ENCODE results near the gene TMEM181. TPM values are rescaled to one million over a fixed set of nuclear protein-coding genes. Genes with fewer than 3 reads are reported as not detected.

TMEM181 gene
- total RNA-seq, 1 experiment from 2014 or later = 38.0 TPM

GRCh38 chr6:158517038-158517437, 42.9 kb upstream of the TMEM181 start:
- intact Hi-C loops (cut with micrococcal nuclease; ENCODE audit: unreplicated experiment) = loop anchor here (5.0 kb wide), 1 partner anchor 295 kb away; no protein-coding TSS in a partner anchor

DNA sequence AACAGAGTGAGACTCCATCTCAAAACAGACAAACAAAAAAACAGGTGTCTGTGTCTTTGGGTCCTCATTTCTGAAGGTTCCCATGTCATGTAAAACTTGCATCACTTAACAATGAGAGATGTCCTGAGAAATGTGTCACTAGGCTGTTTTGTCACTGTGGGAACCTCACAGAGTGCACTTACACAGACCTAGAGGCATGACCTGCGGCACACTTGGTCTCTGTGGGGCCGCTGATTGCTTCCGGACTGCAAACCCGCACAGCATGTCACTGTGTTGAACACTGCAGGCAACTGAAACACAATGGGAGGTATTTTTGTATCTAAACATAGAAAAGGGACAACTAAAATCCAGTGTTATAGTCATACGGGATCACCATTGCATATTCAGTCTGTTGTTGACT, 42.3 kb upstream of the TMEM181 start:
- TF ChIP-seq POLR2AphosphoS5 (IDR thresholded peaks at IDR 0.05; ENCODE audit: low read depth, low read length) (no peak), TCF7L2 (IDR thresholded peaks at IDR 0.05; ENCODE audit: low read depth, low read length) (no peak)
- intact Hi-C loops (cut with micrococcal nuclease; ENCODE audit: unreplicated experiment) (loop anchor here (5.0 kb wide), 1 partner anchor 295 kb away; no protein-coding TSS in a partner anchor), in situ Hi-C loops (cut with HindIII; ENCODE audit: low pct_unique_long_range_greater_than_20kb, low sequenced_read_pairs) (no loop called here)
- no peaks in the 10 kb centered on the region for H3K36me3 ChIP-seq (ENCODE audit: control insufficient read depth, insufficient read depth, low read length)
- ChIA-PET POLR2A (no interaction called here), CTCF (no interaction called here)
- no TSS peak for BruUV-seq (replicated peaks)
- DNase-seq (ENCODE audit: low read depth, low spot score) = no peak
- peak; percentile 19 for ATAC-seq
- H3K4me3 ChIP-seq (ENCODE audit: low read depth in 2 of 2, low read length in 2 of 2) = no peak overlapping the region
- H3K4me1 ChIP-seq (ENCODE audit: control insufficient read depth, insufficient read depth, low read length) = peaks cover 14% of the 10 kb centered on the region
- H3K9me3 ChIP-seq (ENCODE audit: control insufficient read depth, insufficient read depth, low read depth, low read length) = no peaks in the 10 kb centered on the region
- H3K27ac ChIP-seq (ENCODE audit: low read length) = no peak overlapping the region
- H3K27me3 ChIP-seq (ENCODE audit: control insufficient read depth, insufficient read depth, low read length) = no peaks in the 10 kb centered on the region

More at GRCh38 chr6:158517038-158517437, 42.9 kb upstream of the TMEM181 start:
- Histone ChIP-seq H3K9me3 (ENCODE audit: control insufficient read depth, insufficient read depth, low read depth, low read length) (no peaks in the 10 kb centered on the region), H3K27ac (ENCODE audit: low read length) (no peak overlapping the region), H3K4me3 (ENCODE audit: low read depth in 2 of 2, low read length in 2 of 2) (no peak overlapping the region), H3K36me3 (ENCODE audit: control insufficient read depth, insufficient read depth, low read length) (no peaks in the 10 kb centered on the region), H3K4me1 (ENCODE audit: control insufficient read depth, insufficient read depth, low read length) (peaks cover 14% of the 10 kb centered on the region), H3K27me3 (ENCODE audit: control insufficient read depth, insufficient read depth, low read length) (no peaks in the 10 kb centered on the region)
- CTCF ChIA-PET = no interaction called here
- no TSS peak for BruUV-seq (replicated peaks)
- in situ Hi-C loops (cut with HindIII; ENCODE audit: low pct_unique_long_range_greater_than_20kb, low sequenced_read_pairs) = no loop called here
- POLR2A ChIA-PET = no interaction called here
- DNase-seq (ENCODE audit: low read depth, low spot score) (no peak), ATAC-seq (no peak)
- TF ChIP-seq SIN3A (IDR thresholded peaks at IDR 0.05; ENCODE audit: borderline replicate concordance, insufficient read depth, low read depth, low read length) (no peak), POLR2AphosphoS5 (IDR thresholded peaks at IDR 0.05; ENCODE audit: low read depth, low read length) (no peak)
- TF ChIP-seq, protein P1, sequence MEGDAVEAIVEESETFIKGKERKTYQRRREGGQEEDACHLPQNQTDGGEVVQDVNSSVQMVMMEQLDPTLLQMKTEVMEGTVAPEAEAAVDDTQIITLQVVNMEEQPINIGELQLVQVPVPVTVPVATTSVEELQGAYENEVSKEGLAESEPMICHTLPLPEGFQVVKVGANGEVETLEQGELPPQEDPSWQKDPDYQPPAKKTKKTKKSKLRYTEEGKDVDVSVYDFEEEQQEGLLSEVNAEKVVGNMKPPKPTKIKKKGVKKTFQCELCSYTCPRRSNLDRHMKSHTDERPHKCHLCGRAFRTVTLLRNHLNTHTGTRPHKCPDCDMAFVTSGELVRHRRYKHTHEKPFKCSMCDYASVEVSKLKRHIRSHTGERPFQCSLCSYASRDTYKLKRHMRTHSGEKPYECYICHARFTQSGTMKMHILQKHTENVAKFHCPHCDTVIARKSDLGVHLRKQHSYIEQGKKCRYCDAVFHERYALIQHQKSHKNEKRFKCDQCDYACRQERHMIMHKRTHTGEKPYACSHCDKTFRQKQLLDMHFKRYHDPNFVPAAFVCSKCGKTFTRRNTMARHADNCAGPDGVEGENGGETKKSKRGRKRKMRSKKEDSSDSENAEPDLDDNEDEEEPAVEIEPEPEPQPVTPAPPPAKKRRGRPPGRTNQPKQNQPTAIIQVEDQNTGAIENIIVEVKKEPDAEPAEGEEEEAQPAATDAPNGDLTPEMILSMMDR (IDR thresholded peaks at IDR 0.05) = no peak

DNA sequence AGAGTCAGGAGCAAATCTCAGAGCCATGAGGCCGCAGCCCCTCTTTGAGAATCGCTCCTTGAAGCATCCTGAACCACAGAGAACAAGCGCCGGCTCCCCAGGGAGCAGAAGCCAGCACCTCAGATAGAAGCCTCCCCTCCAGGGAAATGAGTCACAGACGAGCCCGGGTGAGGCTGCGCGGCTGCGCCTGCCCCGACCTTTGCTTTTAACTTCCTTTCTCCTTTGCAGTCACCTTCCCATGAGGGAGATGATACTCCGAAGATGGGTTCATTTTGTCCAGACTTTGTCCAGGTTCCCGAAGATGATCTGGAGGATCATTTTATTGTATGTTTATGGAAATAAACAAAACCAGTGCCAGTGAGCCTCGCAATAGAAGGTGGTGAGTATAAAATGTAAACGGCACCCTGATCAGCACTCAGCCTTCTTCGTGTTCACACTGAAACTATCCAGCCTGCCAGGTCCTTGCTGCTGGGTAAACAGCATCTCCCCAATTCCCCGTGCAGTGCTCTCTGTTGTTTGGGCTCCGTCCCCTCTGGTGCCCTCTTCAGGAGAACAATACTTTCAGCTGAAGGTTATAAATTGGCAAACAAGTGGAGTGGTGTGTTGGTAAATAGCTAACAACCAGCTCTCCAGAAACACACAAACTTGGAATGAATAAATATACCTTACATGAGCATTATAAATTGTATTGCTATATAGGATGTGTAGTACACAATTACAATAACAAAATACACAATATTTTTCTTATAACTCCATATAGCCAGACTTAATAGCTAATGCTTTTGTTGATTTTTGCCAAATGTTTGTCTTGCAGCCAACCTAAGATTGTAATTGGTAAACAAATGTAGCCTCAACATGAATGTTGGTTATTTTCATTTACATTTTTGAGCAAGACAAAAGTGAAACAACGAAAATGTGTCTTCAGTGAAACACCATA, 41.4 kb upstream of the TMEM181 start:
- POLR2A ChIA-PET = no interaction called here
- peak; percentile 76 for DNase-seq (ENCODE audit: low read depth, low spot score)

More for the DNA sequence above, 41.4 kb upstream of the TMEM181 start:
- Histone ChIP-seq H3K4me1 (ENCODE audit: control insufficient read depth, insufficient read depth, low read length) (peaks cover 14% of the 10 kb centered on the region), H3K4me3 (ENCODE audit: low read depth in 2 of 2, low read length in 2 of 2) (peak overlapping the region; percentile 39 to 60), H3K9me3 (ENCODE audit: control insufficient read depth, insufficient read depth, low read depth, low read length) (no peaks in the 10 kb centered on the region), H3K36me3 (ENCODE audit: control insufficient read depth, insufficient read depth, low read length) (no peaks in the 10 kb centered on the region), H3K27ac (ENCODE audit: low read length) (peak overlapping the region; percentile 63), H3K27me3 (ENCODE audit: control insufficient read depth, insufficient read depth, low read length) (no peaks in the 10 kb centered on the region)
- intact Hi-C loops (cut with micrococcal nuclease; ENCODE audit: unreplicated experiment) (loop anchor here (5.0 kb wide), 1 partner anchor 296 kb away; no protein-coding TSS in a partner anchor), in situ Hi-C loops (cut with HindIII; ENCODE audit: low pct_unique_long_range_greater_than_20kb, low sequenced_read_pairs) (no loop called here)
- TF ChIP-seq SIN3A (IDR thresholded peaks at IDR 0.05; ENCODE audit: borderline replicate concordance, insufficient read depth, low read depth, low read length) = no peak
- TF ChIP-seq REST (IDR thresholded peaks at IDR 0.05; ENCODE audit: insufficient read depth in 1 of 2, low read depth in 2 of 2, low read length in 1 of 2) = no peak
- TF ChIP-seq, protein P1 (IDR thresholded peaks at IDR 0.05) = peak; percentile 81
- no peak for TF ChIP-seq POLR2AphosphoS5 (IDR thresholded peaks at IDR 0.05; ENCODE audit: low read depth, low read length)
- CTCF ChIA-PET = interaction anchor here (0.5 to 0.9 kb wide), 6 partner anchors 15 to 304 kb away, joined by 3 to 7 read pairs (median 4); no protein-coding TSS in a partner anchor
- ATAC-seq = peak; percentile 93
- no TSS peak for BruUV-seq (replicated peaks)

Data from Panc1 (cell line).